HAP-1 (cell line): ENCODE data around the gene ERC2.

Experiments used
- DNase-seq, 2 experiments: peaks; one replicate each; pipeline ENCODE4 v3.0.0-alpha.2; 2016 to 2020; ENCODE audit warnings: low spot score in 2 of 2
- H3K27me3 ChIP-seq: fragments of 250-450 bp; sonication (Bioruptor Pico); 2 replicates; pipeline ENCODE4 v1.5.1; 2020; ENCODE audit warnings: low read depth, mild to moderate bottlenecking, moderate library complexity
- H3K36me3 ChIP-seq: fragments of 250-450 bp; sonication (Bioruptor Pico); replicated peaks from 2 replicates; pipeline ENCODE4 v1.5.1; 2020; ENCODE audit warnings: mild to moderate bottlenecking
- H3K4me1 ChIP-seq: fragments of 250-450 bp; sonication (Bioruptor Pico); 2 replicates; pipeline ENCODE4 v1.5.1; 2020; ENCODE audit warnings: mild to moderate bottlenecking
- H3K4me3 ChIP-seq: fragments of 250-450 bp; sonication (Bioruptor Pico); 2 replicates; pipeline ENCODE4 v1.5.1; 2020; ENCODE audit warnings: mild to moderate bottlenecking, moderate library complexity
- H3K9me3 ChIP-seq: fragments of 250-450 bp; sonication (Bioruptor Pico); 2 replicates; pipeline ENCODE4 v1.5.1; 2020; ENCODE audit warnings: mild to moderate bottlenecking, moderate library complexity
- in situ Hi-C: fragments of 300-500 bp; cut with MboI; formaldehyde crosslinking; loops from 3 replicates; pipeline ENCODE4 v1.14.3; 2020; ENCODE audit warnings: low sequenced_read_pairs, inconsistent platforms, mixed read lengths

ERC2 gene

GRCh38 chr3:55658270-55658669, 810.0 kb downstream of the ERC2 start:
- no peaks in the 10 kb centered on the region for H3K4me1 ChIP-seq
- in situ Hi-C loops: no loop called here
- H3K27me3 ChIP-seq: no peaks in the 10 kb centered on the region
- H3K9me3 ChIP-seq: no peaks in the 10 kb centered on the region
- no peak overlapping the region for H3K4me3 ChIP-seq
- DNase-seq: no peak
- H3K36me3 ChIP-seq: no peaks in the 10 kb centered on the region

DNA sequence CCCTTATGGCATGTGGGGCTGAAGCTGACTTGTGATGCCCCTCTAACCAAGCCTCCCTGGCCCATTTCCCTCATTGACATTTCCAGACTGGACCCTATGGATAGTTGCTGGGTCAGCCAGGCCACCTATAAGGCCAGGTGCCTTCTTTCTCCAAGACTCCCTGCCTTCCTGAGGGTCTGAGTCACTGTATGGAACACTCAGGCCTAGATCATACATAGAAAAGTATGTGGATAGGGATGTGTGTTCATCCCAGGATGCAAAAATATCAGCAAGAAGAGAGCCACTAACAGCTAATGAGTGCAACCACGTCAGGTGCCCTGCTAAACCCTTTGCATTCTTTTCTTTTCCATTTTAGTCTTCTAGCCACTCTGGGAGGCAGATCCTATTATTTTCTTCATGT, 812.7 kb downstream of the ERC2 start:
- Histone ChIP-seq H3K36me3 (no peaks in the 10 kb centered on the region), H3K9me3 (no peaks in the 10 kb centered on the region), H3K27me3 (no peaks in the 10 kb centered on the region), H3K4me3 (no peak overlapping the region), H3K4me1 (no peaks in the 10 kb centered on the region)
- DNase-seq: no peak
- in situ Hi-C loops: no loop called here

GRCh38 chr3:55654123-55654760, 814.0 kb downstream of the ERC2 start:
- no peaks in the 10 kb centered on the region for H3K36me3 ChIP-seq
- H3K4me1 ChIP-seq: no peaks in the 10 kb centered on the region
- DNase-seq: no peak
- no peaks in the 10 kb centered on the region for H3K9me3 ChIP-seq
- in situ Hi-C loops: no loop called here
- no peak overlapping the region for H3K4me3 ChIP-seq
- no peaks in the 10 kb centered on the region for H3K27me3 ChIP-seq

GRCh38 chr3:55651011-55651410, 817.3 kb downstream of the ERC2 start:
- H3K36me3 ChIP-seq: no peaks in the 10 kb centered on the region
- in situ Hi-C loops: no loop called here
- no peaks in the 10 kb centered on the region for H3K4me1 ChIP-seq
- H3K9me3 ChIP-seq: no peaks in the 10 kb centered on the region
- no peaks in the 10 kb centered on the region for H3K27me3 ChIP-seq
- no peak for DNase-seq
- no peak overlapping the region for H3K4me3 ChIP-seq

DNA sequence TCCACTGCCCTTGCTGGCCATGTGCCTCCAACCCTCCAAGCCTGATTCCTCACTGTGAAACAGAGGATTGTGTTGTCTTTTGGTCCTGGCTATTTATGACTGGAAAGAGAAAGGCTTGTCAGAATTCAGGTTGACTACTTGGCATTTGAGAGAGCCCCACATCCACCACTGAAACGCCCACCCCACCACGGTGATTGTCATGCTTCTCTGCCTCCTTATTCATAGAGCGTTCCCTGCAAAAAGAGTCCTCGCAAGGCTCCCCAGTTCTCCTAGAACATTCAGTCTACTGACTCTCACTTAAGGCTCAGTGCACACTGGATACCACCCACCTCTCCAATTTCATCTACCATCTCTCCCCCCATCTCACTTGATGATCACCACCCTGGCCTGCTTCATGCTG, 818.3 kb downstream of the ERC2 start:
- no peak overlapping the region for H3K4me3 ChIP-seq
- no peaks in the 10 kb centered on the region for H3K4me1 ChIP-seq
- H3K27me3 ChIP-seq: no peaks in the 10 kb centered on the region
- in situ Hi-C loops: no loop called here
- no peaks in the 10 kb centered on the region for H3K9me3 ChIP-seq
- no peak for DNase-seq
- H3K36me3 ChIP-seq: no peaks in the 10 kb centered on the region

DNA sequence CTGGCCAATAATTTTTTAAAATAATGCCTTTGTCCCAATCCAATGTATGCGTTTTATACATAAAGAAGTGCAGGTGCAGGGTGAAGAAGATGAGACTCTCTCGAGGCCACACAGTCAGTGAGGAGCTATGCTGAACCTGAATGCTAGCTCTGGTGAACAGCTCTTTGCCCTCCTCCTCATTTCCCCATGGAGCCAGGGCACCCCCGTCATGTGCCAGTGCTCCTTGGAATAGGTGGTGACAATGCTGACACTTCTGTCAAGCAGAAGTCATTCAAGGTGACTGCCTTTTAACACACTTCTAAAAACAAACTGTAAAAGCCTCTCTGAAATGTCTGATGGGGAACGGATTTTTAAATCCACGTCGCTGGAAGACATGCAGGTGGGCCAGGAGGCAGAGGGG, 818.7 kb downstream of the ERC2 start:
- Histone ChIP-seq H3K36me3 (no peaks in the 10 kb centered on the region), H3K9me3 (no peaks in the 10 kb centered on the region), H3K27me3 (no peaks in the 10 kb centered on the region), H3K4me1 (no peaks in the 10 kb centered on the region), H3K4me3 (no peak overlapping the region)
- no peak for DNase-seq
- in situ Hi-C loops: no loop called here

DNA sequence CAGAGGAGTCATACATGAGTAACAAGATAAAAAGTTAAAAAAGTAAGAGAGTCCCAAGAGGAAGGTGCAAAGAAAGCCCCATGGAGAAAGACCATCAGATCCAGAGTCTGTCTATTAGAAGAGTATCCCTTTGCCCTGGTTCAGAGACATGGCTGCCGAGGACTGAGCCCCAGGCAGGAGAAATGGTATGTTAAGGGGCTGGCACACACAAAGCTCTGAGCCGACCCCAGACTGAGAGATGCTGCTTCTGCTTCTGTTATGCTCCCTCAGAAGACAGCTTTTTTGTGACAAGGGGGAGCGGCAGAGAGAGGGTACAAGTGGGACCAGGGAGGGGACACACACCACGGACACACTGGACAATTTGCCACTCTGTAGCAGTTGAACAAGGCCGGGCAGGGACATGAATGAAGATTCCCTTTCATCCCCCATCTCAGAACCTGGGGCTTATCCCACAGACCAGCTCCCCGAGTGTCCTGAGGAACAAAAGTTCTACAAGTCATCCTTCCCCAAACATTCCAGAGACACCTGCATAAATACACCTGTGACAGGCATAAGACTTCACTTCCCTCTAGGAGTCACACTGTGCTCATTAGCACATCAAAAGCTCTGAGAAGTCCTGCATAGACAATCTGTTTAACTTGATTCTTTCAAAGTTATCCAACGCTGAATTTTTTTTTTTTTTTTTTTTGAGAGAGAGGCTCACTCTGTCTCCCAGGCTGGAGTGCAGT, 819.5 kb downstream of the ERC2 start:
- Histone ChIP-seq H3K27me3 (no peaks in the 10 kb centered on the region), H3K36me3 (no peaks in the 10 kb centered on the region), H3K4me3 (no peak overlapping the region), H3K9me3 (no peaks in the 10 kb centered on the region), H3K4me1 (no peaks in the 10 kb centered on the region)
- no peak for DNase-seq
- in situ Hi-C loops: no loop called here

- no peaks in the 10 kb centered on the region for H3K27me3 ChIP-seq
- H3K4me1 ChIP-seq: no peaks in the 10 kb centered on the region
- DNase-seq: no peak
- H3K4me3 ChIP-seq: no peak overlapping the region
- no peaks in the 10 kb centered on the region for H3K36me3 ChIP-seq
- H3K9me3 ChIP-seq: no peaks in the 10 kb centered on the region
- in situ Hi-C loops: no loop called here
Measured at GRCh38 chr3:55647670-55648069, 820.6 kb downstream of the ERC2 start.

DNA sequence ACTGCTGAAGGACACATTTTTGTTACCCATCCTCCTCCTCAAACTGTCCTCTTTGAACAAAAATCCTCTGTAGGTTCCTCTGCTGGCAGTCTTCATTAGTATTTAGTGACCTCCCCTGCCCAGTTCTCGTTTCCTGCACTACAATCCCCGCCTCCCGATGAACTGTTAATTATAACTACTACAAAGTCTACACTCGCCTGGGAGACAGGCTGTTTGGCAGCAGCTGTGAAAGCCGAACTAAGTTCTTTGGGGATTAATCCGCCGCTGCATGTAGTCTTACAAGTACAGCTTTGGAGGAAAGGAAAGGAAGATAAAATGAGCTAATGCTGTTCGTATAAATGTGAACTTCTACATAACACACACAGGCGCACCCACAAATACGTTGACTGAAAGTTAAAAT, 821.2 kb downstream of the ERC2 start:
- Histone ChIP-seq H3K27me3 (no peaks in the 10 kb centered on the region), H3K36me3 (no peaks in the 10 kb centered on the region), H3K4me1 (no peaks in the 10 kb centered on the region), H3K9me3 (no peaks in the 10 kb centered on the region), H3K4me3 (no peak overlapping the region)
- in situ Hi-C loops: no loop called here
- no peak for DNase-seq

GRCh38 chr3:55646121-55646520, 822.1 kb downstream of the ERC2 start:
- no peak for DNase-seq
- in situ Hi-C loops: no loop called here
- no peaks in the 10 kb centered on the region for H3K27me3 ChIP-seq

DNA sequence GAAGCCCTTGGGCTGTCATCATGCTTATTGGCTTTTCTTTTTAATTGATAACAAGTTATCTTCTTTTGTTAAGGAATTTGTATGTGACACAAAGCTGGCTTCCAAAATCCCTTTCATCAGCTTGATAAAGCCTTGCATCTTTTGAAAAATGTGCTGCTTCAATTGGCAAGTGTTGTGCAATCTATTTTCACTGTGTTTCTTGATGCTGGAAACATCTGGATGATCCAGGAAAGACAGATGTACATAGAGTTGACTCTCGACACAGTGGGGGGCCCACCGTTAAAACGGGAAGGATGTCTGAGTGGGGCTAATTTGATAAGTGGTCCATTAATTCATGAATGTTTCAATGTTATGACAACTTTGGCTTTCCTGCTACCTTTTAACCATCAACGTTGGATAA, 822.8 kb downstream of the ERC2 start:
- no peaks in the 10 kb centered on the region for H3K36me3 ChIP-seq
- in situ Hi-C loops: no loop called here
- H3K4me3 ChIP-seq: no peak overlapping the region
- no peaks in the 10 kb centered on the region for H3K27me3 ChIP-seq
- no peaks in the 10 kb centered on the region for H3K9me3 ChIP-seq
- no peak for DNase-seq
- H3K4me1 ChIP-seq: no peaks in the 10 kb centered on the region

More at GRCh38 chr3:55646121-55646520, 822.1 kb downstream of the ERC2 start:
- Histone ChIP-seq H3K4me1 (no peaks in the 10 kb centered on the region), H3K4me3 (no peak overlapping the region), H3K9me3 (no peaks in the 10 kb centered on the region), H3K36me3 (no peaks in the 10 kb centered on the region)

GRCh38 chr3:55643283-55643682, 825.0 kb downstream of the ERC2 start:
- H3K27me3 ChIP-seq: no peaks in the 10 kb centered on the region
- H3K36me3 ChIP-seq: no peaks in the 10 kb centered on the region
- H3K9me3 ChIP-seq: no peaks in the 10 kb centered on the region
- in situ Hi-C loops: no loop called here
- no peak overlapping the region for H3K4me3 ChIP-seq
- DNase-seq: no peak
- H3K4me1 ChIP-seq: no peaks in the 10 kb centered on the region

DNA sequence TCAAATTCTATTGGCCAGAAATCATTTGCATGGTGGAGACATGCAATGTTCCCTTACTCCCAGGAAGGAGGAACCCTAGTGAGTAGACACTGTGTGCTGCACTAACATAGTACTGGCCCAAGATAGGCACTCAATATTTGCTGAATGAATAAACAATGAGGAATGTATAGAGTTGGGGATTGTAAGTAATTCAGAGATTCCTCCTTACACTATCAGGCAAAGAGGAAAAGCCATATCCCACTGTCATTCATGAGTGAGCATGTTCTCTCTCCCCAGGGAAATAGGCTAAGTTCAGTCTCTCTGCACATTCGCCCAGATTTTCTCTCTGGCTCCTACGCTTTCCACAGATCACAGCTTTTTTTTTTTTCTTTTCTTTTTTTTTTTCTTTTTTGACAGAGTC, 826.3 kb downstream of the ERC2 start:
- no peak overlapping the region for H3K4me3 ChIP-seq
- H3K9me3 ChIP-seq: no peaks in the 10 kb centered on the region
- H3K27me3 ChIP-seq: no peaks in the 10 kb centered on the region
- in situ Hi-C loops: no loop called here
- no peaks in the 10 kb centered on the region for H3K4me1 ChIP-seq
- no peaks in the 10 kb centered on the region for H3K36me3 ChIP-seq
- no peak for DNase-seq

- no peak for DNase-seq
- in situ Hi-C loops: no loop called here
- Histone ChIP-seq H3K36me3 (no peaks in the 10 kb centered on the region), H3K9me3 (no peaks in the 10 kb centered on the region), H3K27me3 (no peaks in the 10 kb centered on the region), H3K4me3 (no peak overlapping the region), H3K4me1 (no peaks in the 10 kb centered on the region)
Measured at GRCh38 chr3:55639896-55640765, 828.1 kb downstream of the ERC2 start.
